ENCODE data around the gene BCKDHB. TPM values are rescaled to one million over a fixed set of nuclear protein-coding genes. Genes with fewer than 3 reads are reported as not detected.

BCKDHB gene
- total and polyA plus RNA-seq, 2 donors (not counting 3 experiments of a cell fraction or from before 2014, with no cell fraction given) = 5.6 to 12.2 TPM

DNA sequence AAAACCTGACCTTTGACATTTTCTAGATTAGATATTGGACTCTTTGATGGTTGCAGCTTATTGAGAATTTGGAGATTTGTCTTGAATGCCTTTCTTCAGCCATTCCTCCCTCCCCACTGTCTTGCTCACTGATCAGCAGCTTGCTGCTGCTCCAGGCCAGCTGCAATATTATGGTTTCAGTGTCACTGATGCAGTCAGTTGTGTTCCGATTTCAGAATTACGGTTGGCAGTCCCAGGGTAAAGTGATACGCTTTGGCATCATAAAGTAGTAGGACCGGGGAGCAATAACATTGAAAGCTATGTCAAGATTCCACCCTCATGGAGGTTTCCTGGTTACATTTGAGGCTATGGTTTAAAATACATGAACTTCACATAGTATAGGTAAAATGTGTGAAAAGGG is 152.6 kb downstream of the BCKDHB start:
- ChIA-PET CTCF (no interaction called here), POLR2A (no interaction called here)
- intact Hi-C loops (cut with micrococcal nuclease) (no loop called here), dilution Hi-C loops (cut with MboI; ENCODE audit: extremely low pct_ligation_motif_present, low sequenced_read_pairs) (no loop called here)
- H3K27me3 ChIP-seq (ENCODE audit: control insufficient read depth in 2 of 2, insufficient read depth in 2 of 2, low read length in 2 of 2) = no peaks in the 10 kb centered on the region
- no peak overlapping the region for H3K4me2 ChIP-seq (ENCODE audit: insufficient read depth, low read length)
- H3K4me3 ChIP-seq (replicated peaks in 1 of 3; ENCODE audit: insufficient read depth in 1 of 3, low read depth in 1 of 3, low read length in 3 of 3) = no peak overlapping the region
- FAIRE-seq (no peak), DNase-seq (ENCODE audit: low read depth, low spot score) (no peak)
- H3K36me3 ChIP-seq (ENCODE audit: control insufficient read depth in 2 of 2, extremely low read depth in 1 of 2, insufficient read depth in 2 of 2, low read length in 2 of 2) = no peaks in the 10 kb centered on the region
- H3K9ac ChIP-seq (replicated peaks; ENCODE audit: extremely low read depth, insufficient read depth, low read length) = no peak overlapping the region
- H3K9me3 ChIP-seq (replicated peaks; ENCODE audit: control insufficient read depth, insufficient read depth, low read length) = no peaks in the 10 kb centered on the region
- H3K27ac ChIP-seq (ENCODE audit: insufficient read depth, low read depth, low read length) = no peak overlapping the region
- H2AFZ ChIP-seq (ENCODE audit: low read depth, low read length) = no peak overlapping the region
- H3K9me1 ChIP-seq (replicated peaks; ENCODE audit: control insufficient read depth, extremely low read depth, insufficient read depth, low read length) = no peaks in the 10 kb centered on the region
- H3K79me2 ChIP-seq (ENCODE audit: control insufficient read depth, insufficient read depth, low read length) = no peaks in the 10 kb centered on the region
- no peaks in the 10 kb centered on the region for H3K4me1 ChIP-seq (ENCODE audit: control insufficient read depth, extremely low read depth, insufficient read depth, low read length)
- BruUV-seq (replicated peaks) = no TSS peak
- H4K20me1 ChIP-seq (replicated peaks; ENCODE audit: control insufficient read depth, extremely low read depth, insufficient read depth, low read length) = no peaks in the 10 kb centered on the region
- TF ChIP-seq JUN (IDR thresholded peaks at IDR 0.05; ENCODE audit: borderline replicate concordance, insufficient read depth, insufficient read length, low read depth) (no peak), FOS (IDR thresholded peaks at IDR 0.05; ENCODE audit: borderline replicate concordance, insufficient read depth, low read length) (no peak), MAX (IDR thresholded peaks at IDR 0.05; ENCODE audit: insufficient read depth, insufficient read length) (no peak), POLR2AphosphoS5 (IDR thresholded peaks at IDR 0.05; ENCODE audit: insufficient read depth, low read depth, low read length) (no peak), GATA2 (IDR thresholded peaks at IDR 0.05; ENCODE audit: insufficient read depth, insufficient read length, low read depth, low read length) (no peak)

- intact Hi-C loops (cut with micrococcal nuclease) (no loop called here), dilution Hi-C loops (cut with MboI; ENCODE audit: extremely low pct_ligation_motif_present, low sequenced_read_pairs) (no loop called here)
- POLR2A ChIA-PET = no interaction called here
- no peak overlapping the region for H2AFZ ChIP-seq (ENCODE audit: low read depth, low read length)
- H3K9me1 ChIP-seq (replicated peaks; ENCODE audit: control insufficient read depth, extremely low read depth, insufficient read depth, low read length) = no peaks in the 10 kb centered on the region
- no peak overlapping the region for H3K9ac ChIP-seq (replicated peaks; ENCODE audit: extremely low read depth, insufficient read depth, low read length)
- H3K4me1 ChIP-seq (ENCODE audit: control insufficient read depth, extremely low read depth, insufficient read depth, low read length) = no peaks in the 10 kb centered on the region
- H3K36me3 ChIP-seq (ENCODE audit: control insufficient read depth in 2 of 2, extremely low read depth in 1 of 2, insufficient read depth in 2 of 2, low read length in 2 of 2) = no peaks in the 10 kb centered on the region
- H3K79me2 ChIP-seq (ENCODE audit: control insufficient read depth, insufficient read depth, low read length) = no peaks in the 10 kb centered on the region
- TF ChIP-seq POLR2A (IDR thresholded peaks at IDR 0.05; ENCODE audit: low read depth, low read length) (no peak), FOS (IDR thresholded peaks at IDR 0.05; ENCODE audit: borderline replicate concordance, insufficient read depth, low read length) (no peak), MAX (IDR thresholded peaks at IDR 0.05; ENCODE audit: insufficient read depth, insufficient read length) (no peak), JUN (IDR thresholded peaks at IDR 0.05; ENCODE audit: borderline replicate concordance, insufficient read depth, insufficient read length, low read depth) (no peak), POLR2AphosphoS5 (IDR thresholded peaks at IDR 0.05; ENCODE audit: insufficient read depth, low read depth, low read length) (no peak), GATA2 (IDR thresholded peaks at IDR 0.05; ENCODE audit: insufficient read depth, insufficient read length, low read depth, low read length) (no peak), EZH2 (IDR thresholded peaks at IDR 0.05; ENCODE audit: borderline replicate concordance, low read depth, low read length, severe bottlenecking) (no peak), MYC (IDR thresholded peaks at IDR 0.05; ENCODE audit: low read depth, low read length) (no peak)
- TF ChIP-seq, protein P1, sequence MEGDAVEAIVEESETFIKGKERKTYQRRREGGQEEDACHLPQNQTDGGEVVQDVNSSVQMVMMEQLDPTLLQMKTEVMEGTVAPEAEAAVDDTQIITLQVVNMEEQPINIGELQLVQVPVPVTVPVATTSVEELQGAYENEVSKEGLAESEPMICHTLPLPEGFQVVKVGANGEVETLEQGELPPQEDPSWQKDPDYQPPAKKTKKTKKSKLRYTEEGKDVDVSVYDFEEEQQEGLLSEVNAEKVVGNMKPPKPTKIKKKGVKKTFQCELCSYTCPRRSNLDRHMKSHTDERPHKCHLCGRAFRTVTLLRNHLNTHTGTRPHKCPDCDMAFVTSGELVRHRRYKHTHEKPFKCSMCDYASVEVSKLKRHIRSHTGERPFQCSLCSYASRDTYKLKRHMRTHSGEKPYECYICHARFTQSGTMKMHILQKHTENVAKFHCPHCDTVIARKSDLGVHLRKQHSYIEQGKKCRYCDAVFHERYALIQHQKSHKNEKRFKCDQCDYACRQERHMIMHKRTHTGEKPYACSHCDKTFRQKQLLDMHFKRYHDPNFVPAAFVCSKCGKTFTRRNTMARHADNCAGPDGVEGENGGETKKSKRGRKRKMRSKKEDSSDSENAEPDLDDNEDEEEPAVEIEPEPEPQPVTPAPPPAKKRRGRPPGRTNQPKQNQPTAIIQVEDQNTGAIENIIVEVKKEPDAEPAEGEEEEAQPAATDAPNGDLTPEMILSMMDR (IDR thresholded peaks at IDR 0.05; ENCODE audit: extremely low read depth in 1 of 2, insufficient read depth in 1 of 2, low read depth in 1 of 2, low read length in 2 of 2) = no peak
- DNase-seq (ENCODE audit: low read depth, low spot score) = no peak
- no TSS peak for BruUV-seq (replicated peaks)
- no peak overlapping the region for H3K4me2 ChIP-seq (ENCODE audit: insufficient read depth, low read length)
- no peak overlapping the region for H3K27ac ChIP-seq (ENCODE audit: insufficient read depth, low read depth, low read length)
- no peak overlapping the region for H3K4me3 ChIP-seq (replicated peaks in 1 of 3; ENCODE audit: insufficient read depth in 1 of 3, low read depth in 1 of 3, low read length in 3 of 3)
- FAIRE-seq = no peak
- H3K9me3 ChIP-seq (replicated peaks; ENCODE audit: control insufficient read depth, insufficient read depth, low read length) = no peaks in the 10 kb centered on the region
- no peaks in the 10 kb centered on the region for H3K27me3 ChIP-seq (ENCODE audit: control insufficient read depth in 2 of 2, insufficient read depth in 2 of 2, low read length in 2 of 2)
- H4K20me1 ChIP-seq (replicated peaks; ENCODE audit: control insufficient read depth, extremely low read depth, insufficient read depth, low read length) = no peaks in the 10 kb centered on the region
- CTCF ChIA-PET = no interaction called here
These were observed 157.1 kb downstream of the BCKDHB start for GRCh38 chr6:80263585-80263984.

Measured in endothelial cell of umbilical vein (primary cell).